NK-92 (cell line): ENCODE measurements around the gene AFAP1L2.
A peak's percentile ranks its signal among the peaks of the same experiment; 100 is the strongest.
"Not testable (repeated sequence)": the region's sequence is repeated elsewhere in the genome, so short reads cannot be mapped to it uniquely, and the experiment has no call there.

Experiments
- DNase-seq: peaks from one replicate; lab custom pipeline; 2025; ENCODE audit not compliant: unreplicated experiment; lab: John Stamatoyannopoulos, UW

Gene AFAP1L2

GRCh38 chr10:114340816-114341215 lies 63.5 kb downstream of the AFAP1L2 start:
- DNase-seq: no peak

GRCh38 chr10:114337510-114338462 lies 66.5 kb downstream of the AFAP1L2 start:
- DNase-seq: peak; percentile 40

- no peak for DNase-seq
Measured at GRCh38 chr10:114336823-114337509, 67.3 kb downstream of the AFAP1L2 start.

- no peak for DNase-seq
Measured at GRCh38 chr10:114335614-114336013, 68.7 kb downstream of the AFAP1L2 start.

- no peak for DNase-seq
Measured at GRCh38 chr10:114334301-114334700, 70.0 kb downstream of the AFAP1L2 start.

GRCh38 chr10:114333441-114333840 lies 70.9 kb downstream of the AFAP1L2 start:
- not testable (repeated sequence) for DNase-seq

GRCh38 chr10:114332301-114333192 lies 71.8 kb downstream of the AFAP1L2 start:
- no peak for DNase-seq

- no peak for DNase-seq
Measured at GRCh38 chr10:114329634-114330365, 74.5 kb downstream of the AFAP1L2 start.

- DNase-seq: no peak
Measured at GRCh38 chr10:114328874-114329273, 75.4 kb downstream of the AFAP1L2 start.

GRCh38 chr10:114328441-114328812 lies 75.9 kb downstream of the AFAP1L2 start:
- no peak for DNase-seq

- no peak for DNase-seq
Measured at GRCh38 chr10:114327537-114328440, 76.5 kb downstream of the AFAP1L2 start.

GRCh38 chr10:114326795-114327194 lies 77.5 kb downstream of the AFAP1L2 start:
- DNase-seq: no peak

GRCh38 chr10:114323023-114323422 lies 81.3 kb downstream of the AFAP1L2 start:
- no peak for DNase-seq

GRCh38 chr10:114322344-114322743 lies 82.0 kb downstream of the AFAP1L2 start:
- DNase-seq: no peak

- DNase-seq: no peak
Measured at GRCh38 chr10:114320249-114321116, 83.8 kb downstream of the AFAP1L2 start.

GRCh38 chr10:114319406-114320248 lies 84.7 kb downstream of the AFAP1L2 start:
- DNase-seq: no peak

- no peak for DNase-seq
Measured at GRCh38 chr10:114316744-114317143, 87.6 kb downstream of the AFAP1L2 start.
